GM21528 (cell line): ENCODE measurements around the gene CLSTN2.
"Not testable (repeated sequence)": the region's sequence is repeated elsewhere in the genome, so short reads cannot be mapped to it uniquely, and the experiment has no call there.

Experiments used
- ATAC-seq: cut with Tn5 transposase; IDR thresholded peaks from one replicate; pipeline ENCODE4 v1.9.1; 2021; ENCODE audit warnings: mild to moderate bottlenecking, moderate library complexity; ENCODE audit not compliant: unreplicated experiment, low FRiP score

Gene CLSTN2

DNA sequence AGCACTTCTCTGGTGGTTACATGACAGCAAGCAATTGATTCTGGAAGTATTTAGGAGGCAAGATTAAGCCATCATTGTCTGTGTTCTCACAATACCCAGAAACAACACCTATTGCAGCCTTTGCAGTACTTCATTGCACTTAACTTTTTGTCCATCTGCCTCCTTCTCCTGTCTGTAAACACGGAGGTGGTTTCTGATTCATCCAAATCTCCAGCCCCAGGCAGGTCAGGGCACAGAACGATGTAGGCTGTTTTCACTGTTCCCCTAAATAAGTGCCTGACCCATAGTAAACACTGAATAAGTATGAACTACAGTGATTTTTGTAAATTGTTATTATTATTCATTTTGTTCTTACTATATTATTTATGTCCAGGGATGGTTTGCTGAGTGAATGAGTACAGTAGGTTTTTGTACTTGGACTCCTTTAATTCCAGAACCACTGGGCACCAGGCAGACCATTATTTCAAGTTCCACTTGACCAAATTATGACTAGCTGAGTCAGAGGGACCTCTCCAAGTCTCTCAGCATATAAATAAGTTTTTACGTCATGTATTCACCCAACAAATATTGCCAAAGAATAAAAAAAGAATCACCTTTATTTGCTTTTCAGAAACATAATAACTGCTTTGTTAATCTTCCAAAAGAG, 459.6 kb downstream of the CLSTN2 start:
- ATAC-seq: no peak

DNA sequence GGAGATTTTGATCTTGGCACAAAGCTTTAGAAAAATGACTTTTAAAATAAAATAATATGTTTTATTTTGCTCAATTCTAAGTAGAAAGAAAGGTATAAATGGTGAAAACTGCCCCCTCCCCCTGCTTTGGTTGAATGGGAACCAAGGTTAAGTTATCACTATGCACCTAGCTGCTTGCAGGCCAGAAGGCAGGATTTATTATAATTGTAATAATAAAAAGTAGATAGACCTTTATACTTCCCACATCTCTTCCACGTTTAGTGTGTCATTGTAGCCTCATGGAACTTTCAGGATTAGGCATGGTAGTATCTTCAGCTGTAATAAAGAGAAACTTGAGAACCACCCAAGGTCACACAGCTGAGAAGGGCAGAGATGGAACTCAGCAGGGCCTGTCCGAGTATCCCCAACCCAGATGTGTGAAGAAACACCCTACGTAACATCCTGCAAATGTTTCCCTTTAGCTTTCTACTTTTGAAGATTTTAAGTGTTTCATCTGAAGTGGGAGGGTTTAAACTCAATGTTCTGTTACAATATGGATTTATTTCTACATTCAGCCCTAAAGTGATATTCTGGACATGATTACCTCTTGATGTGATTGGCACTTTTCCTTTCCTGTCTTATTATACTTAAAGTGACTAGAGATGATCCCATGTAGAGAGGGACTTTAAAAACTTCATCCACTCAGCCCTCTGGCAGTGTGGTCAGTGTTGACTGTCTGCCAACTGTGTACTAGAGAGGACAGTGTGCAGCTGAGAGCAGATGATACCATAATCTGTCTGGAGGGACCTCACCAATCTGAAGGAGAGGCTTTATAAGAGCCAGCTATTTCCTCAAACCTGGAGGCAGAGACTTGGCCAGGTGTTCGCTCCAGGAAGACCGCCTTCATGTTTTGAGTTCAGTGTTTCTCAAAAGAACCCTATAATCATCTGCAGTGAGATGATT, 460.4 kb downstream of the CLSTN2 start:
- no peak for ATAC-seq

GRCh38 chr3:140396110-140396509, 461.1 kb downstream of the CLSTN2 start:
- ATAC-seq: no peak

GRCh38 chr3:140397847-140398246, 462.9 kb downstream of the CLSTN2 start:
- no peak for ATAC-seq

- ATAC-seq: no peak
These were observed 463.4 kb downstream of the CLSTN2 start for GRCh38 chr3:140398387-140398786.

- ATAC-seq: no peak
These were observed 464.9 kb downstream of the CLSTN2 start for GRCh38 chr3:140399871-140400270.

GRCh38 chr3:140403079-140403478, 468.1 kb downstream of the CLSTN2 start:
- ATAC-seq: no peak

GRCh38 chr3:140403608-140404007, 468.6 kb downstream of the CLSTN2 start:
- no peak for ATAC-seq

DNA sequence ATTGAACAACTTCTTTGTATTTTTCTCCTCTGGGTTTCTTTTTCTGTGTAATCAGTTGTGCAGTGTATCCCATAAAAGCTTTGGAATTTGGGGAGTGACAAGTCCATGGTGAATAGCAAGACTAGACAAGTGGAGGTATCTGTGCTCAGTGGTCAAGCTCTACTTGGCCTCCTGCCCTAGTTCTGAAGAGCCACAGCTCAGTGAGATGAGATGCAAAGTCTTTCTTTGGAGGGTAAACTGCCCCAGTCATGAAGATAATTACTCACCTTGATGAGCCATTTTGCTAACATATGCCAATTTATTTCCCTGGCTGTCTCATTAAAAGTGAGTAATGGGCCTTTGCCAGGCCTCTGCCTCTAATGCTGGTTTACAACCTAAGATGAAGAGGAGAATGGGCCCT, 471.7 kb downstream of the CLSTN2 start:
- ATAC-seq: no peak

DNA sequence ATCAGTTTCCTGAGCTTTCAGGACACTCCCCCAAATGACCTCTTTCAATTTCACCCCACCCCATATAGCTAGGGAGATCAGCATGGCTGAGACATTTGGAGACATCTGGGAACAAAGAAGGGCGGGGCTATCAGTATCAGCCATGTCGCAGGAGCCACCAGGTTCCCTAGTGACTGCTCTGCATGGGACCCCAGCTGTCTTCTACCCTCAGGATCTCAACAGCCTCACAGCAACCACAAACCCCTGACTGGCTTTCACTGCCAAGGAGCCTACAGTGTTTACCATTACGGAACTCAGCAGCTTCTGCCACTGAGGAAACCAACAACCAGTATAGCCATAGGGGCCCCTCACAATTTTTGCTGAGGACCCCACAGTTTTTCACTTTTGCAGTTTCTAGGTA, 473.3 kb downstream of the CLSTN2 start:
- ATAC-seq: no peak

GRCh38 chr3:140416666-140417065, 481.7 kb downstream of the CLSTN2 start:
- ATAC-seq: no peak

- ATAC-seq: no peak
These were observed 485.8 kb downstream of the CLSTN2 start for GRCh38 chr3:140420621-140421357.

DNA sequence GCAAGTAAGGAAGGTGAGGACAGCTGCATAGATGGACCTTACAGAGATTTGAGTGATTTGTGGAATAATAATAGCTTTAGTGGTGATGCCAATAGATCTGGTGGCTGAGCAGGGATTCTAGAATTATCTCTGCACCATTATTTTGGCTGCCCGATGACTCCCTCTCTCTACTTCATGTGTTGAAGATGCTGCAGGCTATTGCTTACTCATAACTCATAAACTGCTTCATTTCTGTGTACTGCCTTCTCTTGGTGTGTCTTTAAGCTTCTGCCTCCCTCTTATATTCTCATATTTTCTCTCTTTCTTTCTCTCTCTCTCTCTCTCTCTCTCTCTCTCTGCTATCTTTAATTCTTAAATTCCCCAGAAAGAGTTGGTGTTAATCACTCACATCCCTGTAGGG, 486.9 kb downstream of the CLSTN2 start:
- ATAC-seq: no peak

DNA sequence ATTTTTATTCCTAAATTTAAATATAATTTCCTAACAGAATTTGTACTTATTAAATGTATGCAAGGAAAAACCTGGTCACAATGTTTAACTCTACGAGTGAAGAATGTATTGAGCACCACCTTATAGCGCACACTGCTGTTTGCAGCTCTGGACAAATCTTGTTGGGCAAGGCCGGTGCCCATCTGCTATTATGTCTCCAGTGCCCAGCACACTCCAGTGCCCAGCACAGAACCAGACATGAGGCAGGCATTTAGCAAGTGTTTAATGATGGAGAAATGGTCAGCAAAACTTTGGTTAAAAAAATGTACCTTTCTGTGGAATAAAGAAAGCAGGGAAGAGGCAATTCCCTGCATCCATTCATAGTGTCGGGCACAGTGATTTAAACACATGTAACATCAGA, 488.2 kb downstream of the CLSTN2 start:
- ATAC-seq: no peak

- not testable (repeated sequence) for ATAC-seq
These were observed 488.6 kb downstream of the CLSTN2 start for GRCh38 chr3:140423574-140423973.

GRCh38 chr3:140424211-140424610, 489.2 kb downstream of the CLSTN2 start:
- no peak for ATAC-seq

DNA sequence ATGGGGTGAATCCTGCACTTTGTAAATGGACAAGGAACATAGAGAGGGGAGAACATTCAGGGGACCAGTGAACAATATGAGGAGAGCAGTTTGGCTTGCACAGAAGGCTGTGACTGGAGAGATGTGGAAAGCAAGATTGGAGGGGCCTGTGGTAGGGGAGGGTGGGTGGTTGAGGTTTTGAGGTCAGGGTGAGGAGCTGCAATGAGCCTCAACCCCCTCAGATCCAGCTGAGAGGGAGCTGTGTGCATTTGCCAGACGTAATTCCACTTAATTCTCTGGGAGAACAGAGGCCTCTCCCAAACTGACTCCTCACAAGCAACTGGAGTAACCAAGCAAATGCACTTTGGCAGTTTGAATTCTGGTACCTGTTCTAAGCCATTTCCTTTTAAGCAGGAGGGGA, 489.7 kb downstream of the CLSTN2 start:
- ATAC-seq: no peak

GRCh38 chr3:140427786-140428185, 492.8 kb downstream of the CLSTN2 start:
- no peak for ATAC-seq

DNA sequence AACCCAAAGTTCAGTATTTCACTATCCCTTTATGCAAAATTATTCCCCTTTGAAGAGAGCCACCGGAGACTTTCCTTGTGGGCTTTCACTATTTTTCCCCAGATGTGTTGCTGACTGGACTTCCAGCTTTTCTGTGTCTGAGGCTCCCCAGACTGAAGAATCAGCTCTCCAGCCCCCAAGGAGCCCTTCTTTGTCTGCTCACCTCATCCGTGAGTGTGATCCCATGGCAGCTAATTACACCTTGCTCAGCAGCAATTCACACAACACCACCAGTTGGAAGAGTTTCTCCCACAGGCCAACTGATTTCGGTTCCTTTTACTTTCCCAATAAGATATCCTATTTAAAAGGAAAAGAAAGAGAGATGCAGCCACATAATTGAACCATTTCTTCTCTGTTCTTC, 493.4 kb downstream of the CLSTN2 start:
- no peak for ATAC-seq

DNA sequence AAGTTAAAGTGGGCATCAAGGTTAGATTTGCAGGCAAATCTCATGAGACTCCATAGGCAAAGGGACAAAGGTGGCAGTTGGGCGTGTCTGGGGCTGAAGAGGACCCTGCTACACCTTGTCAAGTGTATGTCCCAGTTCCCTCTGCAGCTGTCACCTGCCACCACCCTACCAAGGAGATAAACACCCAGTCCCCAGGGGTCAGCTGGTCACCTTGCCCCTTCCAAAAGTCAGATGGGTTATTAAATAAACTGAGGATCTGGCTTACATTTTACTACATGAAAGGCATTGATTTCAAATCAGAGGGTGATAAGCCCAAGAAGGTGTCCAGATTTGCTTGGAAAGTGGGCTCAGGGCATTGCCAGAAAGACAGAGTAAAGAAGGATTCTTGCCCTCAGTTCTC, 494.8 kb downstream of the CLSTN2 start:
- no peak for ATAC-seq

DNA sequence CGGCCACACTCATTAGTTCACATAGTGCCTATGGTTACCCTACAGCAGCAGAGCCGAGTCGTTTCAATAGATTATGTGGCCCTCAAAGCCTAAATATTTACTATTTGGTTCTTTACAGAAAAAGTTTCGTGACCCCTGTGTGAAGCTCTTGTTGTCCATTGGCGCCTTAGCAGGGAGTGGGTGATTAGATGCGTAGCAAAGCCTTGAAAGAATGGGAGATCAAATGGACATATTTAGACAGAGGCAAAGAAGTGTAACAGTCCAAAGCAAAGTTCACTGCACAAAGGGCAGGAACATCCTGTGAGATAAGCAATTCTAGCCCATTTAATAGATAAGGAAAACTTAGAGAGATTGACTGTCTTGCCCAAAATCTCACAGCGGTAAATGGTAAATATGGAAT, 495.5 kb downstream of the CLSTN2 start:
- ATAC-seq: no peak
